A549 (cell line): ENCODE data around the gene MYADML2. TPM values are rescaled to one million over a fixed set of nuclear protein-coding genes. Genes with fewer than 3 reads are reported as not detected.

Experiments
- ATAC-seq, 2 experiments: fragments of 200-7000 bp in 1 of 2; fragments of >200 bp in 1 of 2; cut with Nextera tagmentation in 1 of 2; cut with Tn5 transposase in 1 of 2; 3 replicates each; pipeline versions ENCODE4 v1.8.0 to v1.9.1; 2018 to 2020; ENCODE audit warnings: mild to moderate bottlenecking in 1 of 2, moderate library complexity in 1 of 2
- CTCF ChIA-PET: fragments of 300-600 bp; sonication (Branson Sonifier 250); formaldehyde crosslinking; extraction: SDS; loops from one replicate; lab custom pipeline; 2021; ENCODE audit warnings: antibody characterized with exemption, inconsistent platforms; lab: Yijun Ruan, JAX
- POLR2A ChIA-PET: fragments of 350-600 bp; formaldehyde crosslinking; extraction: SDS; loops from one replicate; lab custom pipeline; 2021; ENCODE audit warnings: antibody characterized with exemption, inconsistent platforms; lab: Yijun Ruan, JAX
- DNase-seq, 2 experiments: peaks; one replicate each; pipeline versions ENCODE4 v3.0.0 to v3.0.0-alpha.2; 2011 to 2016; ENCODE audit warnings: low read depth in 1 of 2, low spot score in 1 of 2
- FAIRE-seq: peaks from 2 replicates; lab custom pipeline; 2011; peaks lifted over from hg19 to GRCh38; lab: Jason Lieb, UNC
- H3K27ac ChIP-seq, 2 experiments: fragments of >200 bp; sonication (Bioruptor Twin); formaldehyde crosslinking; 3 replicates each; pipeline ENCODE4 v1.5.1; 2016 to 2017
- H3K4me1 ChIP-seq: fragments of >200 bp; sonication (Bioruptor Twin); formaldehyde crosslinking; 3 replicates; pipeline ENCODE4 v1.6.1; 2016
- H3K4me2 ChIP-seq: fragments of >200 bp; sonication (Bioruptor Twin); formaldehyde crosslinking; 3 replicates; pipeline ENCODE4 v1.6.1; 2016
- H3K4me3 ChIP-seq: fragments of >200 bp; sonication (Bioruptor Twin); formaldehyde crosslinking; 3 replicates; pipeline ENCODE4 v1.5.1; 2016
- H3K9me3 ChIP-seq: fragments of >200 bp; sonication (Bioruptor Twin); formaldehyde crosslinking; 3 replicates; pipeline ENCODE4 v1.6.1; 2016
- BHLHE40 ChIP-seq: IDR thresholded peaks from 2 replicates; pipeline ENCODE4 v1.6.1; 2012; ENCODE audit warnings: low read depth, low read length, inconsistent platforms
- CHD4 ChIP-seq: fragments of 200-600 bp; sonication (generic); IDR thresholded peaks from 2 replicates; pipeline ENCODE4 v1.6.1; 2016; ENCODE audit warnings: antibody characterized with exemption, mild to moderate bottlenecking, borderline replicate concordance
- EHMT2 ChIP-seq: fragments of 200-600 bp; sonication (generic); IDR thresholded peaks from 2 replicates; pipeline ENCODE4 v1.6.1; 2016; ENCODE audit warnings: antibody characterized with exemption, low read depth, mild to moderate bottlenecking, moderate library complexity
- KDM5A ChIP-seq: fragments of 200-600 bp; sonication (generic); IDR thresholded peaks from 2 replicates; pipeline ENCODE4 v1.6.1; 2016; ENCODE audit warnings: antibody characterized with exemption, mild to moderate bottlenecking
- MYC ChIP-seq: IDR thresholded peaks from 2 replicates; pipeline ENCODE4 v1.6.1; 2012; ENCODE audit warnings: mild to moderate bottlenecking, inconsistent platforms, low read length, improper control_type of control experiment, borderline replicate concordance
- NFE2L2 ChIP-seq: fragments of 150-350 bp; conservative IDR thresholded peaks from 2 replicates; pipeline ENCODE4 v1.6.1; 2014; ENCODE audit warnings: low read length
- POLR2A ChIP-seq: IDR thresholded peaks from 2 replicates; pipeline ENCODE4 v1.6.1; 2012; ENCODE audit warnings: mild to moderate bottlenecking, low read length
- RAD21 ChIP-seq, 2 experiments: fragments of >200 bp in 1 of 2; sonication (Bioruptor Twin) in 1 of 2; formaldehyde crosslinking in 1 of 2; IDR thresholded peaks in 1 of 2; conservative IDR thresholded peaks in 1 of 2; 2 replicates in 1 of 2; 3 replicates in 1 of 2; pipeline ENCODE4 v1.6.1; 2012 to 2018; ENCODE audit warnings: inconsistent platforms in 1 of 2
- RARB ChIP-seq: fragments of 250-450 bp; sonication (Bioruptor Pico); IDR thresholded peaks from 2 replicates; pipeline ENCODE4 v1.8.0; 2021; ENCODE audit warnings: mild to moderate bottlenecking, moderate library complexity
- RNF2 ChIP-seq: fragments of 200-600 bp; sonication (generic); IDR thresholded peaks from 2 replicates; pipeline ENCODE4 v1.6.1; 2016; ENCODE audit warnings: low read depth, mild to moderate bottlenecking, antibody characterized with exemption, moderate library complexity, borderline replicate concordance
- SMC3 ChIP-seq: fragments of >200 bp; sonication (Bioruptor Twin); formaldehyde crosslinking; IDR thresholded peaks from 3 replicates; pipeline ENCODE4 v1.6.1; 2018; ENCODE audit warnings: inconsistent platforms
- SREBF2 ChIP-seq: fragments of 450-650 bp; IDR thresholded peaks from 2 replicates; pipeline ENCODE4 v1.6.1; 2014; ENCODE audit warnings: mild to moderate bottlenecking, moderate library complexity
- TP53 ChIP-seq: fragments of 250-450 bp; sonication (Bioruptor Pico); IDR thresholded peaks from 2 replicates; pipeline ENCODE4 v1.5.0; 2021; ENCODE audit warnings: mild to moderate bottlenecking, moderate library complexity
- ZC3H11A ChIP-seq: fragments of 450-650 bp; IDR thresholded peaks from 2 replicates; pipeline ENCODE4 v1.6.1; 2014; ENCODE audit warnings: antibody characterized with exemption, mild to moderate bottlenecking
- ZFP36 ChIP-seq: fragments of 450-650 bp; IDR thresholded peaks from 2 replicates; pipeline ENCODE4 v1.6.1; 2014; ENCODE audit warnings: borderline replicate concordance; ENCODE audit not compliant: partially characterized antibody
- ZNF302 ChIP-seq: fragments of 250-450 bp; sonication (Bioruptor Pico); IDR thresholded peaks from 2 replicates; pipeline ENCODE4 v1.9.0; 2021; ENCODE audit warnings: inconsistent platforms, mild to moderate bottlenecking, moderate library complexity
- WGBS: methylation state at CpG from one replicate; pipeline ENCODE4 v1.1.6; 2017; ENCODE audit errors: missing lambda C conversion rate; 5-methylcytosine and 5-hydroxymethylcytosine counted together
- polyA plus RNA-seq, 4 experiments: library from polyadenylated mRNA; depleted of rRNA in 3 of 4; stranded (reverse); fragments of >200 nt; fragmentation: RNase III in 1 of 4; extraction: RNeasy Plus Mini Kit Qiagen cat#74134 plus additional on column Dnase treatment in 1 of 4; gene quantifications; 2 replicates in 3 of 4; 3 replicates in 1 of 4; pipeline ENCODE4 v1.2.3, GENCODE V29; 2011 to 2017
- TF ChIP-seq, protein P1 (sequence below): fragments of >200 bp; sonication (Bioruptor Twin); formaldehyde crosslinking; IDR thresholded peaks from 3 replicates; pipeline ENCODE4 v1.6.1; 2016
- TF ChIP-seq, protein P2 (sequence below): fragments of 450-650 bp; IDR thresholded peaks from 2 replicates; pipeline ENCODE4 v1.6.1; 2014; ENCODE audit warnings: antibody characterized with exemption
- TF ChIP-seq, protein P3 (sequence below): fragments of >200 bp; sonication (Bioruptor Twin); formaldehyde crosslinking; IDR thresholded peaks from 2 replicates; pipeline ENCODE4 v1.6.1; 2016
- TF ChIP-seq, protein P4 (sequence below): IDR thresholded peaks from 2 replicates; pipeline ENCODE4 v1.6.1; 2012; ENCODE audit warnings: low read depth, borderline replicate concordance
- TF ChIP-seq, protein P5 (sequence below): IDR thresholded peaks from 2 replicates; pipeline ENCODE4 v1.6.1; 2012
- TF ChIP-seq, protein P6 (sequence below): fragments of 250-450 bp; sonication (Bioruptor Pico); IDR thresholded peaks from 2 replicates; pipeline ENCODE4 v1.5.0; 2021; ENCODE audit warnings: mild to moderate bottlenecking, moderate library complexity, borderline replicate concordance

The MYADML2 gene
- polyA plus RNA-seq, 2 of the 4 experiments (the other 2 are of a cell fraction) = not detected

DNA sequence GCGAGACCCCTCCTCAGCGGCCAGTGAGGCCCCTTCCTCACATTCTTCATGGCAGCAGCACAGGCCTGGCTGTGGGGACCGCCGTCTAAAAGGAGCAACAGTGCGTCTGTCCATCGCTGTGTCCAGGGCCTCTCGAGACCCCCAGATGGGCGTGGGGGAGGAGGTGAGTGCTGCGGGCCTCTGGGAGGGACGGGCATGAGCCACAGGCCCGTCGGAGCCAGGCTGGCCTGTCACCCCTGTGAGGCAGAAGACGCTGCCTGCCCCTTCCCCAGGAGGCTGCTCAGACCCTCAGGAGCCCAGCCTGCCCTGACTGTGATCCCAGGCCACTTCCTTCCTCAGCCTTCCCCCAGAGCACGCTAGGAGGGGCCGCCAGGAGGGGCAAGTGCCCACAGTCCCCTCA lies 7.8 kb downstream of the MYADML2 start (continued):
- TF ChIP-seq, protein P1, sequence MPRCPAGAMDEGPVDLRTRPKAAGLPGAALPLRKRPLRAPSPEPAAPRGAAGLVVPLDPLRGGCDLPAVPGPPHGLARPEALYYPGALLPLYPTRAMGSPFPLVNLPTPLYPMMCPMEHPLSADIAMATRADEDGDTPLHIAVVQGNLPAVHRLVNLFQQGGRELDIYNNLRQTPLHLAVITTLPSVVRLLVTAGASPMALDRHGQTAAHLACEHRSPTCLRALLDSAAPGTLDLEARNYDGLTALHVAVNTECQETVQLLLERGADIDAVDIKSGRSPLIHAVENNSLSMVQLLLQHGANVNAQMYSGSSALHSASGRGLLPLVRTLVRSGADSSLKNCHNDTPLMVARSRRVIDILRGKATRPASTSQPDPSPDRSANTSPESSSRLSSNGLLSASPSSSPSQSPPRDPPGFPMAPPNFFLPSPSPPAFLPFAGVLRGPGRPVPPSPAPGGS = no peak
- TF ChIP-seq RNF2 (no peak), CHD4 (no peak), BHLHE40 (no peak), RAD21 (conservative IDR thresholded peaks at IDR 0.05 in 1 of 2, IDR thresholded peaks at IDR 0.05 in 1 of 2) (no peak), MYC (no peak), ZC3H11A (no peak), NFE2L2 (no peak)

DNA sequence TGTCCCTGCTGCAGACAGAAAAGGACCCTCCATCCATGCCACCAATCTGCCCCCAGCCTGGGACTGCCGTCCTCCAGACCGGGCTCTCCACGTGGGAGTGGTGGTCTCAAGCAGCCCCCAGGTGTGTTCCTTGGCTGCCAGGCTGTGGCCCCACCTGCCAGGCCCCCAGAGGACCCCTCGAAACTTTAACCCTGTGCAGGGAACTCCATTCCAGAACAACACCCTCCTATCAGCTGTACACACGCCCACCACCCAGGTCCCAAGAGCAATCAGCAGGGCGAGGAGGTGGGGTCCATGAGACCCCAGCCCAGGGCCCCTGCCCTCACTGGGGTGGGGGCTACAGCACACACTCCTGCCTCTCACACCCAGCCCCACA lies 11.3 kb downstream of the MYADML2 start:
- TF ChIP-seq EHMT2 = no peak
- no peak for TF ChIP-seq RARB
- TF ChIP-seq, protein P2, sequence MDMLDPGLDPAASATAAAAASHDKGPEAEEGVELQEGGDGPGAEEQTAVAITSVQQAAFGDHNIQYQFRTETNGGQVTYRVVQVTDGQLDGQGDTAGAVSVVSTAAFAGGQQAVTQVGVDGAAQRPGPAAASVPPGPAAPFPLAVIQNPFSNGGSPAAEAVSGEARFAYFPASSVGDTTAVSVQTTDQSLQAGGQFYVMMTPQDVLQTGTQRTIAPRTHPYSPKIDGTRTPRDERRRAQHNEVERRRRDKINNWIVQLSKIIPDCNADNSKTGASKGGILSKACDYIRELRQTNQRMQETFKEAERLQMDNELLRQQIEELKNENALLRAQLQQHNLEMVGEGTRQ = no peak
- TF ChIP-seq KDM5A = no peak
- no peak for TF ChIP-seq RAD21 (conservative IDR thresholded peaks at IDR 0.05 in 1 of 2, IDR thresholded peaks at IDR 0.05 in 1 of 2)
- TF ChIP-seq, protein P3, sequence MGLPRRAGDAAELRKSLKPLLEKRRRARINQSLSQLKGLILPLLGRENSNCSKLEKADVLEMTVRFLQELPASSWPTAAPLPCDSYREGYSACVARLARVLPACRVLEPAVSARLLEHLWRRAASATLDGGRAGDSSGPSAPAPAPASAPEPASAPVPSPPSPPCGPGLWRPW = no peak
- TF ChIP-seq ZFP36 = no peak
- TF ChIP-seq SMC3 = no peak
- TF ChIP-seq NFE2L2 = no peak
- no peak for TF ChIP-seq MYC
- TF ChIP-seq ZNF302 = no peak
- TF ChIP-seq, protein P4, sequence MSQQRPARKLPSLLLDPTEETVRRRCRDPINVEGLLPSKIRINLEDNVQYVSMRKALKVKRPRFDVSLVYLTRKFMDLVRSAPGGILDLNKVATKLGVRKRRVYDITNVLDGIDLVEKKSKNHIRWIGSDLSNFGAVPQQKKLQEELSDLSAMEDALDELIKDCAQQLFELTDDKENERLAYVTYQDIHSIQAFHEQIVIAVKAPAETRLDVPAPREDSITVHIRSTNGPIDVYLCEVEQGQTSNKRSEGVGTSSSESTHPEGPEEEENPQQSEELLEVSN = no peak
- TF ChIP-seq, protein P5, sequence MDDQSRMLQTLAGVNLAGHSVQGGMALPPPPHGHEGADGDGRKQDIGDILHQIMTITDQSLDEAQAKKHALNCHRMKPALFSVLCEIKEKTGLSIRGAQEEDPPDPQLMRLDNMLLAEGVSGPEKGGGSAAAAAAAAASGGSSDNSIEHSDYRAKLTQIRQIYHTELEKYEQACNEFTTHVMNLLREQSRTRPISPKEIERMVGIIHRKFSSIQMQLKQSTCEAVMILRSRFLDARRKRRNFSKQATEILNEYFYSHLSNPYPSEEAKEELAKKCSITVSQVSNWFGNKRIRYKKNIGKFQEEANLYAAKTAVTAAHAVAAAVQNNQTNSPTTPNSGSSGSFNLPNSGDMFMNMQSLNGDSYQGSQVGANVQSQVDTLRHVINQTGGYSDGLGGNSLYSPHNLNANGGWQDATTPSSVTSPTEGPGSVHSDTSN = no peak
- no peak for TF ChIP-seq TP53
- no peak for TF ChIP-seq SREBF2
- TF ChIP-seq, protein P1 = no peak
- TF ChIP-seq POLR2A = no peak
- TF ChIP-seq, protein P6, sequence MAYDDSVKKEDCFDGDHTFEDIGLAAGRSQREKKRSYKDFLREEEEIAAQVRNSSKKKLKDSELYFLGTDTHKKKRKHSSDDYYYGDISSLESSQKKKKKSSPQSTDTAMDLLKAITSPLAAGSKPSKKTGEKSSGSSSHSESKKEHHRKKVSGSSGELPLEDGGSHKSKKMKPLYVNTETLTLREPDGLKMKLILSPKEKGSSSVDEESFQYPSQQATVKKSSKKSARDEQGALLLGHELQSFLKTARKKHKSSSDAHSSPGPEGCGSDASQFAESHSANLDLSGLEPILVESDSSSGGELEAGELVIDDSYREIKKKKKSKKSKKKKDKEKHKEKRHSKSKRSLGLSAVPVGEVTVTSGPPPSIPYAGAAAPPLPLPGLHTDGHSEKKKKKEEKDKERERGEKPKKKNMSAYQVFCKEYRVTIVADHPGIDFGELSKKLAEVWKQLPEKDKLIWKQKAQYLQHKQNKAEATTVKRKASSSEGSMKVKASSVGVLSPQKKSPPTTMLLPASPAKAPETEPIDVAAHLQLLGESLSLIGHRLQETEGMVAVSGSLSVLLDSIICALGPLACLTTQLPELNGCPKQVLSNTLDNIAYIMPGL (CRISPR knock-in tag) = no peak
- TF ChIP-seq, all 56 proteins: peak for 0
- no peak for FAIRE-seq
- CTCF ChIA-PET = interaction anchor here (1.7 to 3.9 kb wide), 4 partner anchors 13 to 85 kb away, joined by 5 to 30 read pairs (median 12); partner anchors contain the start of gene NOTUM
- no peak for DNase-seq
- H3K4me1 ChIP-seq = peaks cover 17% of the 10 kb centered on the region; the same call in 2 of the 3 replicates
- POLR2A ChIA-PET = interaction anchor here (1.2 kb wide), 1 partner anchor 8 kb away, joined by 3 read pairs; the partner anchor contains the start of gene MAFG
- no peaks in the 10 kb centered on the region for H3K9me3 ChIP-seq
- H3K4me3 ChIP-seq = no peak overlapping the region; the same call in 2 of the 3 replicates
- no peak for ATAC-seq
- WGBS = 90% methylated on average over 6 of the region's 6 CpGs
- H3K27ac ChIP-seq = peak overlapping the region in 1 of 2 experiments; percentile 3; a peak in 1 of 6 replicates
- peak overlapping the region; percentile 100 for H3K4me2 ChIP-seq
